PC-9 (cell line): Measurements from ENCODE around the gene PDE1C. TPM values are rescaled to one million over a fixed set of nuclear protein-coding genes. Genes with fewer than 3 reads are reported as not detected.

Source experiments
- BruUV-seq: library from RNA; stranded (reverse); fragments of 400-500 nt; replicated peaks from 2 replicates; lab custom pipeline; 2021; lab: Mats Ljungman, UMichigan
- CTCF ChIA-PET: fragments of 300-600 bp; sonication (Branson Sonifier 250); formaldehyde crosslinking; loops from one replicate; lab custom pipeline; 2022; ENCODE audit warnings: antibody characterized with exemption; lab: Charles Lee
- POLR2A ChIA-PET: fragments of 300-600 bp; sonication (Branson Sonifier 250); formaldehyde crosslinking; loops from one replicate; lab custom pipeline; 2022; ENCODE audit warnings: antibody characterized with exemption; ENCODE audit not compliant: unreplicated experiment; lab: Charles Lee
- DNase-seq, 2 experiments: peaks; one replicate each; pipeline versions ENCODE4 v3.0.0 to v3.0.0-alpha.2; 2015 to 2022; ENCODE audit warnings: mixed read lengths in 1 of 2
- H2AFZ ChIP-seq: fragments of 200-600 bp; sonication (generic); 2 replicates; pipeline ENCODE4 v1.8.1; 2017; ENCODE audit warnings: antibody characterized with exemption
- H3F3A ChIP-seq: fragments of 200-600 bp; sonication (generic); 2 replicates; pipeline ENCODE4 v1.8.1; 2017; ENCODE audit warnings: antibody characterized with exemption, mild to moderate bottlenecking, low read depth; ENCODE audit not compliant: insufficient read depth
- H3K27ac ChIP-seq: fragments of 200-600 bp; sonication (generic); 2 replicates; pipeline ENCODE4 v1.6.1; 2016; ENCODE audit warnings: mixed run types
- H3K27me3 ChIP-seq: fragments of 200-600 bp; sonication (generic); 2 replicates; pipeline ENCODE4 v1.6.1; 2016; ENCODE audit warnings: low read depth, mixed run types; ENCODE audit not compliant: insufficient read depth
- H3K36me3 ChIP-seq: fragments of 200-600 bp; sonication (generic); 2 replicates; pipeline ENCODE4 v1.6.1; 2016; ENCODE audit warnings: low read depth, mixed run types
- H3K4me1 ChIP-seq: fragments of 200-600 bp; sonication (generic); replicated peaks from 2 replicates; pipeline ENCODE4 v1.6.1; 2016; ENCODE audit warnings: mixed run types; ENCODE audit not compliant: insufficient read depth
- H3K4me2 ChIP-seq: fragments of 200-600 bp; sonication (generic); 2 replicates; pipeline ENCODE4 v1.6.1; 2017; ENCODE audit warnings: mixed run types
- H3K4me3 ChIP-seq: fragments of 200-600 bp; sonication (generic); 2 replicates; pipeline ENCODE4 v1.6.1; 2016; ENCODE audit warnings: mixed run types
- H3K79me2 ChIP-seq: fragments of 200-600 bp; sonication (generic); 2 replicates; pipeline ENCODE4 v1.6.1; 2017; ENCODE audit warnings: low read depth, mixed run types
- H3K9me2 ChIP-seq: fragments of 200-600 bp; sonication (generic); 2 replicates; pipeline ENCODE4 v1.8.1; 2017; ENCODE audit warnings: mild to moderate bottlenecking; ENCODE audit not compliant: insufficient read depth
- H3K9me3 ChIP-seq: fragments of 200-600 bp; sonication (generic); 2 replicates; pipeline ENCODE4 v1.8.1; 2016; ENCODE audit warnings: low read depth; ENCODE audit not compliant: insufficient read depth
- H4K20me1 ChIP-seq: fragments of 200-600 bp; sonication (generic); 2 replicates; pipeline ENCODE4 v1.8.1; 2017; ENCODE audit not compliant: insufficient read depth
- CTCF ChIP-seq: fragments of 200-600 bp; sonication (generic); conservative IDR thresholded peaks from 2 replicates; pipeline ENCODE4 v1.6.1; 2017; ENCODE audit warnings: mixed run types, antibody characterized with exemption, mild to moderate bottlenecking, moderate library complexity
- EZH2 ChIP-seq: fragments of 200-600 bp; sonication (generic); IDR thresholded peaks from 2 replicates; pipeline ENCODE4 v1.8.0; 2017; ENCODE audit warnings: antibody characterized with exemption, low read depth
- intact Hi-C: fragments of 100-400 bp; cut with micrococcal nuclease; formaldehyde crosslinking; loops from one replicate; pipeline ENCODE4 v1.10.0; 2022; ENCODE audit not compliant: unreplicated experiment
- total RNA-seq: library from RNA; stranded (reverse); gene quantifications from 2 replicates; pipeline ENCODE4 v1.2.3, GENCODE V29; 2021

Gene PDE1C
- total RNA-seq, 1 experiment from 2014 or later: 1.7 TPM

GRCh38 chr7:31857172-31857571 lies 213.0 kb downstream of the PDE1C start:
- Histone ChIP-seq H3K4me2 (no peak overlapping the region), H3K9me2 (no peaks in the 10 kb centered on the region), H4K20me1 (no peaks in the 10 kb centered on the region), H3K79me2 (no peaks in the 10 kb centered on the region), H3K4me1 (no peaks in the 10 kb centered on the region), H2AFZ (no peak overlapping the region), H3K36me3 (no peaks in the 10 kb centered on the region), H3K9me3 (no peaks in the 10 kb centered on the region), H3K27ac (no peak overlapping the region), H3K4me3 (no peak overlapping the region), H3F3A (no peaks in the 10 kb centered on the region), H3K27me3 (no peaks in the 10 kb centered on the region; the same call in 1 of the 2 replicates)
- BruUV-seq: no TSS peak
- intact Hi-C loops: no loop called here
- TF ChIP-seq EZH2 (no peak), CTCF (no peak)
- no peak for DNase-seq
- ChIA-PET POLR2A (no interaction called here), CTCF (no interaction called here)

GRCh38 chr7:31856337-31856736 lies 213.9 kb downstream of the PDE1C start:
- BruUV-seq: no TSS peak

GRCh38 chr7:31855530-31855929 lies 214.7 kb downstream of the PDE1C start:
- H3K9me3 ChIP-seq: no peaks in the 10 kb centered on the region
- no peaks in the 10 kb centered on the region for H3K36me3 ChIP-seq
- H3K79me2 ChIP-seq: no peaks in the 10 kb centered on the region
- H3K4me1 ChIP-seq: no peaks in the 10 kb centered on the region
- no peak overlapping the region for H3K27ac ChIP-seq
- no peak for DNase-seq
- H2AFZ ChIP-seq: no peak overlapping the region
- CTCF ChIA-PET: no interaction called here
- POLR2A ChIA-PET: no interaction called here
- H4K20me1 ChIP-seq: no peaks in the 10 kb centered on the region
- no peak overlapping the region for H3K4me3 ChIP-seq
- H3K4me2 ChIP-seq: no peak overlapping the region
- no peaks in the 10 kb centered on the region for H3K9me2 ChIP-seq
- intact Hi-C loops: no loop called here
- BruUV-seq: no TSS peak
- H3F3A ChIP-seq: no peaks in the 10 kb centered on the region
- H3K27me3 ChIP-seq: no peaks in the 10 kb centered on the region; the same call in 1 of the 2 replicates
- no peak for TF ChIP-seq CTCF
- TF ChIP-seq EZH2: no peak

More at GRCh38 chr7:31856337-31856736, 213.9 kb downstream of the PDE1C start:
- Histone ChIP-seq H3F3A (no peaks in the 10 kb centered on the region), H2AFZ (no peak overlapping the region), H3K4me3 (no peak overlapping the region), H3K9me3 (no peaks in the 10 kb centered on the region), H3K36me3 (no peaks in the 10 kb centered on the region), H3K27ac (no peak overlapping the region), H3K79me2 (no peaks in the 10 kb centered on the region), H3K9me2 (no peaks in the 10 kb centered on the region), H3K4me2 (no peak overlapping the region), H4K20me1 (no peaks in the 10 kb centered on the region), H3K4me1 (no peaks in the 10 kb centered on the region), H3K27me3 (no peaks in the 10 kb centered on the region; the same call in 1 of the 2 replicates)
- TF ChIP-seq EZH2 (no peak), CTCF (no peak)
- no peak for DNase-seq
- CTCF ChIA-PET: no interaction called here
- intact Hi-C loops: no loop called here
- POLR2A ChIA-PET: no interaction called here
